Ovary (tissue), 3 donors: ENCODE measurements around the gene MAPK8.

Source experiments
- EP300 ChIP-seq: sonication (generic); formaldehyde crosslinking; IDR thresholded peaks from one replicate; pipeline ENCODE4 v1.6.1; 2017; ENCODE audit warnings: antibody characterized with exemption
- POLR2A ChIP-seq: fragments of 450-650 bp; IDR thresholded peaks from one replicate; pipeline ENCODE4 v1.6.1; 2017; ENCODE audit warnings: antibody characterized with exemption, mild to moderate bottlenecking, moderate library complexity
- TF ChIP-seq, protein P1 (sequence below), 3 donors: fragments of 450-650 bp in 2 of 3; fragments of 200-600 bp in 1 of 3; IDR thresholded peaks; one replicate each; pipeline versions ENCODE4 v1.5.1 to v1.8.0; 2016 to 2022; ENCODE audit warnings: antibody characterized with exemption in 3 of 3, mild to moderate bottlenecking in 1 of 3
- donor health status: DM: no; HTN: no; CAD: no.

DNA sequence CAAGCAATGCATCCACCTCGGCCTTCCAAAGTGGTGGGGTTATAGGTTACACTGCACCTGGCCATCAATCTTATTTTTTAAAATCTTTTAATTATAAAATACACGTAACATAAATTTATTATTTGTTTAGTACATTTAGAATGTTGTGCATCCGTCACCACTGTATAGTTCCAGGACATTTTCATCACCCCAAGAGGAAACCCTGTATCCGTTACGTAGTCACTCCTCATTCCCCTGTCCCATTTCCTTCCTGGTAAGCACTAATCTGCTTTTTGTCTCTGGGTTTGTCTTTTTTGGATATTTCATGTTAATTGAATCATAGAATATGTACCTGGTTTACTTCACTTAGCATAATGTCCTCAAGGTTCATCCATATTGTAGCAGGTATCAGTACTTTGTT, 51.2 kb downstream of the MAPK8 start:
- TF ChIP-seq, protein P1, sequence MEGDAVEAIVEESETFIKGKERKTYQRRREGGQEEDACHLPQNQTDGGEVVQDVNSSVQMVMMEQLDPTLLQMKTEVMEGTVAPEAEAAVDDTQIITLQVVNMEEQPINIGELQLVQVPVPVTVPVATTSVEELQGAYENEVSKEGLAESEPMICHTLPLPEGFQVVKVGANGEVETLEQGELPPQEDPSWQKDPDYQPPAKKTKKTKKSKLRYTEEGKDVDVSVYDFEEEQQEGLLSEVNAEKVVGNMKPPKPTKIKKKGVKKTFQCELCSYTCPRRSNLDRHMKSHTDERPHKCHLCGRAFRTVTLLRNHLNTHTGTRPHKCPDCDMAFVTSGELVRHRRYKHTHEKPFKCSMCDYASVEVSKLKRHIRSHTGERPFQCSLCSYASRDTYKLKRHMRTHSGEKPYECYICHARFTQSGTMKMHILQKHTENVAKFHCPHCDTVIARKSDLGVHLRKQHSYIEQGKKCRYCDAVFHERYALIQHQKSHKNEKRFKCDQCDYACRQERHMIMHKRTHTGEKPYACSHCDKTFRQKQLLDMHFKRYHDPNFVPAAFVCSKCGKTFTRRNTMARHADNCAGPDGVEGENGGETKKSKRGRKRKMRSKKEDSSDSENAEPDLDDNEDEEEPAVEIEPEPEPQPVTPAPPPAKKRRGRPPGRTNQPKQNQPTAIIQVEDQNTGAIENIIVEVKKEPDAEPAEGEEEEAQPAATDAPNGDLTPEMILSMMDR (IDR thresholded peaks at IDR 0.05), result no peak
- TF ChIP-seq POLR2A (no peak), EP300 (no peak)
